ENCODE results near the gene TSHZ2. TPM values are rescaled to one million over a fixed set of nuclear protein-coding genes. Genes with fewer than 3 reads are reported as not detected.

TSHZ2 gene
- total RNA-seq, 3 donors from 2014 or later: 31.7 to 106 (median 59.6) TPM

DNA sequence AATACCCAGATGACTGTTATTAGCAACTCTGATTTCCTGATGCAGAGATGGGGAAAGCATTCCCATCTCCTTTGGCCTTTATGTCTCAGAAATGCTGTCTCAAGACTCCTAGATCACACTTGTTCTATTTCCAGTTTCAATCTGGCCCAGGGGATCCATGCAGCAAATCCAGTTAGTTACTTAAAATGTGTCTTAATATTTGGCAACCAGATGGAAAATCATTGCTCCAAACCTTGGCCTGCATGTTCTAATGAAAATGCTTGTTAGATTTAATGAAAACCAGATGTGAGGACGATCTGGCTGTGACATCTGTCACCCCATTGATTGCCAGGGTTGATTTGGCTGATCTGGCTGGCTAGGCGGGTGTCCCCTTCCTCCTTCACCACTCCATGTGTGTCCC is 125.2 kb downstream of the TSHZ2 start:
- DNase-seq (ENCODE audit: low spot score in 2 of 2): no peak
- Histone ChIP-seq H3K27me3 (no peaks in the 10 kb centered on the region), H3K36me3 (no peaks in the 10 kb centered on the region), H3K9me3 (no peaks in the 10 kb centered on the region), H3K4me1 (peaks cover 3 to 6% of the 10 kb centered on the region in 2 donors), H3K4me3 (no peak overlapping the region), H3K27ac (peak overlapping the region; percentile 22 to 58)
- TF ChIP-seq POLR2A (IDR thresholded peaks at IDR 0.05) (no peak), CTCF (IDR thresholded peaks at IDR 0.05) (no peak), POLR2AphosphoS5 (IDR thresholded peaks at IDR 0.05) (peak in 1 of 3 donors; percentile 44)
- intact Hi-C loops (cut with DNase I; ENCODE audit: low total_unique reads): no loop called here

GRCh38 chr20:53097791-53098190 is 125.6 kb downstream of the TSHZ2 start:
- Histone ChIP-seq H3K27me3 (no peaks in the 10 kb centered on the region), H3K4me3 (no peak overlapping the region), H3K9me3 (no peaks in the 10 kb centered on the region), H3K36me3 (no peaks in the 10 kb centered on the region), H3K4me1 (peaks cover 3 to 6% of the 10 kb centered on the region in 2 donors), H3K27ac (peak overlapping the region; percentile 22 to 58)
- no peak for TF ChIP-seq CTCF (IDR thresholded peaks at IDR 0.05)
- TF ChIP-seq POLR2A (IDR thresholded peaks at IDR 0.05): no peak
- TF ChIP-seq POLR2AphosphoS5 (IDR thresholded peaks at IDR 0.05): no peak
- intact Hi-C loops (cut with DNase I; ENCODE audit: low total_unique reads): no loop called here
- no peak for DNase-seq (ENCODE audit: low spot score in 2 of 2)

DNA sequence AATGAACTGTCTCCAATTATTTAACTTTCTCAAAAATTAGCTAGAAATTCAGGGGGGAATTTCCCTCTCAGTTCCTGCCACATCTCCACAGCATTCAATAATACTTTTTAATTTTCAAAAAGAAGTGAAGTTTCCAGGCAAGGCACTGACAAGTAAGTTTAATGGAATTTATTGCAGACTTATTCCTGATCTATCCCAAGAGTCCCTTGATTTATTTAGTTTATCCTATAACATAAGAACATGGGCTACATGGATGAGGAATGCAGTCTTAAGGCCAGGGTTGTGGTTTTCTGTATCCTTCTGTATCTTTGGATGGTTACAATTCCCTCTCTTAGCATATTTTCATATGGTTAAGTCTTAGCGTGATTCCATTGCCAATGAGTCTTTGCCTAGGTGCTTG is 126.5 kb downstream of the TSHZ2 start:
- H3K9me3 ChIP-seq: no peaks in the 10 kb centered on the region
- no peak for DNase-seq (ENCODE audit: low spot score in 2 of 2)
- H3K4me3 ChIP-seq: no peak overlapping the region
- H3K36me3 ChIP-seq: no peaks in the 10 kb centered on the region
- no peak for TF ChIP-seq POLR2AphosphoS5 (IDR thresholded peaks at IDR 0.05)
- peaks cover 3 to 6% of the 10 kb centered on the region in 2 donors for H3K4me1 ChIP-seq
- intact Hi-C loops (cut with DNase I; ENCODE audit: low total_unique reads): no loop called here
- H3K27ac ChIP-seq: peak overlapping the region; percentile 14 to 88
- no peaks in the 10 kb centered on the region for H3K27me3 ChIP-seq

- TF ChIP-seq CTCF (IDR thresholded peaks at IDR 0.05) (no peak), POLR2AphosphoS5 (IDR thresholded peaks at IDR 0.05) (no peak), POLR2A (IDR thresholded peaks at IDR 0.05) (no peak)
- Histone ChIP-seq H3K27me3 (no peaks in the 10 kb centered on the region), H3K27ac (peak overlapping the region; percentile 69 to 88), H3K4me3 (no peak overlapping the region), H3K9me3 (no peaks in the 10 kb centered on the region), H3K4me1 (peaks cover 3 to 6% of the 10 kb centered on the region in 2 donors), H3K36me3 (no peaks in the 10 kb centered on the region)
- intact Hi-C loops (cut with DNase I; ENCODE audit: low total_unique reads): no loop called here
- no peak for DNase-seq (ENCODE audit: low spot score in 2 of 2)
Observed at GRCh38 chr20:53099856-53100255, 127.7 kb downstream of the TSHZ2 start.

DNA sequence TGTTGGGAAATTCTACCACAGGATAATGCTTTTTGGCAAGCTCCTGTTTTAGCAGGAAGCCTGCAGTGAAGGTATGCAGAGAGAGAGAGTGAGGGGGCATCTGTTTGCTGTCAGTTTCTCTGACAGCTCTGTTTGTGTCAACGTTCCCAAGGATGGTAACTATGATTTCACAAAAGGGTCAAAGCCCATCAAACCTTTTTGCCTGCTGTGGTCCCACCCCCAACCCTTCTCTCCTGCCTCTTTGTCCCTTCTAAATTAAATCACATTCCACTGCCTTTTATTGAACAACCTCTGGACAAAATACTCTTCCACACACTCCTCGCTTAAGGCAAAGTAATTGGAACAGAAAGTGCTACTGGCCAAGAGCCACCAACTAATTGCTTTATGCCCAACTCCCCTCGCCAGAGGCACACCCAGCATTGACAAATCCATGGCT is 128.3 kb downstream of the TSHZ2 start:
- H3K9me3 ChIP-seq: no peaks in the 10 kb centered on the region
- peaks cover 3 to 6% of the 10 kb centered on the region in 2 donors for H3K4me1 ChIP-seq
- H3K27me3 ChIP-seq: no peaks in the 10 kb centered on the region
- DNase-seq (ENCODE audit: low spot score in 2 of 2): peak in 1 of 2 donors; percentile 82
- TF ChIP-seq POLR2A (IDR thresholded peaks at IDR 0.05) (no peak), POLR2AphosphoS5 (IDR thresholded peaks at IDR 0.05) (peak in 1 of 3 donors; percentile 39)
- H3K36me3 ChIP-seq: no peaks in the 10 kb centered on the region
- intact Hi-C loops (cut with DNase I; ENCODE audit: low total_unique reads): no loop called here
- H3K4me3 ChIP-seq: peak overlapping the region in 1 of 3 donors; percentile 22
- peak overlapping the region; percentile 69 to 88 for H3K27ac ChIP-seq

DNA sequence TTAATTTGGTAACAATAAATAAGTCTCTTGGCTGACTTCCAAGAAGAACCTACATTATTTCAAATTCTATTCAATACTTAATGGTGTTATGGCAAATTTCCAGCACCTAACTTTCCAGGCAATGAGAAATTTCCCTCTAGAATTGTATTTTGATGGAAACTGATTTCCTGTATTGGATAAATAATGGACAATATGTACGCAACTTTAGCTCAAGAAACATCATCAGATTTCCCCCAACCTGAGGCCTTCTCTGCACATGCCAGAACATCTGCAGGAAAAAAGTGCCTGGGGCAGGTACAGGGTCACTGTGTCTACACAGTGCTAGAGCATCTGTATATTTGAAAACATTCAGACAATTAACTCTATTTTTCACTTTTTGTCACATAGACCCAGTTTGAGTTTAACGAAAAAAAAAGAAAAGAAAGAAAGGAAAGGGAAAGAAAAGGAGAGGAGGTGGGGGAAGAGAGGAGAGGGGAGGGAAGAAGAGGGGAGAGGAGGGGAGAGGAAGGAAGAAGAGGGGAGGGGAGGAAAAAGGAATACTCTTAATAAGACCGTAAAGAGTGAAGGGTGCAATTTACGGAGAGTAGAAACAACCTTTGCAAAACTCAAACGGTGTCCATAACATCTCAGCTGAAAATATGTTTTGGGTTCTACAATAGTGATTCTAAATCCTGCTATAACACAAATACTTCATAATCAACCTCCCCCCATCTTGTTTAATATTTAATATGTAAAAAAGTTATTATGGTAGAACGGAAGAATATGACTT is 130.0 kb downstream of the TSHZ2 start:
- intact Hi-C loops (cut with DNase I; ENCODE audit: low total_unique reads): no loop called here
- H3K27ac ChIP-seq: peak overlapping the region; percentile 40 to 41
- no peak for TF ChIP-seq CTCF (IDR thresholded peaks at IDR 0.05)
- no peak for TF ChIP-seq POLR2AphosphoS5 (IDR thresholded peaks at IDR 0.05)
- TF ChIP-seq POLR2A (IDR thresholded peaks at IDR 0.05): no peak
- no peaks in the 10 kb centered on the region for H3K27me3 ChIP-seq
- H3K9me3 ChIP-seq: no peaks in the 10 kb centered on the region
- no peak overlapping the region for H3K4me3 ChIP-seq
- no peak for DNase-seq (ENCODE audit: low spot score in 2 of 2)
- H3K36me3 ChIP-seq: no peaks in the 10 kb centered on the region
- H3K4me1 ChIP-seq: peaks cover 0 to 6% of the 10 kb centered on the region in 2 donors

All from breast epithelium (tissue), 4 donors.